ENCODE measurements around the gene ABCC1. TPM values are rescaled to one million over a fixed set of nuclear protein-coding genes. Genes with fewer than 3 reads are reported as not detected.
A peak's percentile ranks its signal among the peaks of the same experiment; 100 is the strongest.

ABCC1 gene
- total RNA-seq, 6 experiments from 2014 or later: 49.3 to 63.6 (median 57.1) TPM

DNA sequence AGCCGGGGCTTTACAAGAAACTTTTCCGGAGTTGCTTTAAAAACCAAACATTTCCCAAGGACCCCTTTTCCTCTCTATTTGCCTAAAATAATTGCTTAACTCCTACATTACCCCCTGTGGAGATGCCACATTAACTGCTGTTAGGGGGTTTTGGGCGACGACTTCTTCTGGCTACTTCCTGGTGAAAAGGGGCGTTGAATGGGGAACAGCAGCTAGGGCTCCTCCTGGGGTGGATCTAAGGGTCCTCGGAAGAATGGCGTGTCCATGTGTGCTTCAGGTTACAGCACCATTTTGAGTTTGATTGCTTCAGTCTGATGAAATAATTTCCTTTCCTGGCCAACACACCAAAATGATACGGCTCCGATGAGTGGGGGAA is 22.0 kb downstream of the ABCC1 start:
- Mint-ChIP-seq H3K4me1 (ENCODE audit: low read depth) (peaks cover 84% of the 10 kb centered on the region), H3K9me3 (peaks cover 6% of the 10 kb centered on the region), H3K27me3 (ENCODE audit: insufficient read depth) (peaks cover 2% of the 10 kb centered on the region), H3K36me3 (ENCODE audit: low read depth) (peaks cover 33% of the 10 kb centered on the region), H3K27ac (peak overlapping the region; percentile 75), H3K4me3 (peak overlapping the region; percentile 10; the same call in 1 of the 2 replicates)
- no peak for DNase-seq
- TF ChIP-seq CTCF (IDR thresholded peaks at IDR 0.05): no peak

DNA sequence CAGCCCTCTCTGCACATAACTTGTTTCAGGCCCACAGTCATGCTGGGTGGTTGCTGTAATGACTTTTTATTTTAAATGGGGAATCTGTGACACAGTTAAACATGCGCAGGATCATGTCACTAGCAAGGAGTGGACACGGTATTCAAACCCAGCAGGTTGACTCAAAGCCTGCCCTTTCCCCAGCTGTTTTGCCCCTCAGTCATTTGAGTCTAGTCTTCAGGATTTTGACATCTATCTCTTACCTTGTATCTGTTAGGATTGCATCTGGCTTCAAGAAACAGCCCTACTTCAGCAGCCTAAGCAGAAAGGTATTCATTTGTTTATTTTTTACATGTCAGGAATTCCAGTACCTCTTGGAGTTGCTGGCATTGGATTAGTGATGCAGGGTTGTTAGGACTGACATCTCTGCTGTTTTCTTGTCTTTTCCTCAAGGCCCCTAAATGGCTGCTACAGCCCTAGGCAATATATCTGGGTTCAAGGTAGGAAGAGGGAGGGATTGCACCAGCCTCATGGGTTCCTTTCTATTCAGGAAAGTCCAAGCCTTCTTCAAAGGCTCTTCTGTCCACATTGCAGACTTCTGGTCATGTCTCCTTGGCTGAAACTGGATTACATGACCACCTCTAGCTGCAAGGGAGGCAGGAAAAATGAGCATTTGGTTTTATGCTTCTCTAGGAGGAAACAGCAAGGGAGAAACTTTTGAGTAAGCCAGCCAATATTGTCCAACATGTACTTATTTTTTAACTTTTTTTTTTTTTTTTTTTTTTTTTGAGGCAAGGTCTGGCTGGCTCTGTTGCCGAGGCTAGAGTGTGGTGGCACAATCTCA is 22.8 kb downstream of the ABCC1 start:
- DNase-seq: peak; percentile 43
- Mint-ChIP-seq H3K4me3 (peak overlapping the region; percentile 35), H3K36me3 (ENCODE audit: low read depth) (peaks cover 33% of the 10 kb centered on the region), H3K9me3 (peaks cover 6% of the 10 kb centered on the region), H3K27me3 (ENCODE audit: insufficient read depth) (peaks cover 2% of the 10 kb centered on the region), H3K4me1 (ENCODE audit: low read depth) (peaks cover 84% of the 10 kb centered on the region), H3K27ac (peak overlapping the region; percentile 75)
- no peak for TF ChIP-seq CTCF (IDR thresholded peaks at IDR 0.05)

GRCh38 chr16:15973421-15973820 is 24.0 kb downstream of the ABCC1 start:
- peaks cover 2% of the 10 kb centered on the region for H3K27me3 Mint-ChIP-seq (ENCODE audit: insufficient read depth)
- DNase-seq: peak; percentile 71
- peak overlapping the region; percentile 26; the same call in 1 of the 2 replicates for H3K4me3 Mint-ChIP-seq
- H3K4me1 Mint-ChIP-seq (ENCODE audit: low read depth): peaks cover 81% of the 10 kb centered on the region
- TF ChIP-seq CTCF (IDR thresholded peaks at IDR 0.05): no peak
- peak overlapping the region; percentile 97 for H3K27ac Mint-ChIP-seq
- peaks cover 9% of the 10 kb centered on the region for H3K9me3 Mint-ChIP-seq
- peaks cover 43% of the 10 kb centered on the region for H3K36me3 Mint-ChIP-seq (ENCODE audit: low read depth)

GRCh38 chr16:15974057-15974456 is 24.6 kb downstream of the ABCC1 start:
- H3K27me3 Mint-ChIP-seq (ENCODE audit: insufficient read depth): peaks cover 2% of the 10 kb centered on the region
- peaks cover 83% of the 10 kb centered on the region for H3K4me1 Mint-ChIP-seq (ENCODE audit: low read depth)
- peaks cover 50% of the 10 kb centered on the region for H3K36me3 Mint-ChIP-seq (ENCODE audit: low read depth)
- H3K9me3 Mint-ChIP-seq: peaks cover 14% of the 10 kb centered on the region
- H3K4me3 Mint-ChIP-seq: no peak overlapping the region
- no peak for TF ChIP-seq CTCF (IDR thresholded peaks at IDR 0.05)
- H3K27ac Mint-ChIP-seq: peak overlapping the region; percentile 97
- DNase-seq: no peak

GRCh38 chr16:15975172-15975571 is 25.8 kb downstream of the ABCC1 start:
- Mint-ChIP-seq H3K4me1 (ENCODE audit: low read depth) (peaks cover 90% of the 10 kb centered on the region), H3K27ac (peak overlapping the region; percentile 97), H3K9me3 (peaks cover 25% of the 10 kb centered on the region), H3K36me3 (ENCODE audit: low read depth) (peaks cover 59% of the 10 kb centered on the region), H3K27me3 (ENCODE audit: insufficient read depth) (peaks cover 2% of the 10 kb centered on the region), H3K4me3 (no peak overlapping the region)
- TF ChIP-seq CTCF (IDR thresholded peaks at IDR 0.05): no peak
- DNase-seq: no peak
